ENCODE data around the gene CLDN16. TPM values are rescaled to one million over a fixed set of nuclear protein-coding genes. Genes with fewer than 3 reads are reported as not detected.

Gene CLDN16
- total and polyA plus RNA-seq, 2 experiments from 2014 or later: 0.11 TPM; not detected in 1

DNA sequence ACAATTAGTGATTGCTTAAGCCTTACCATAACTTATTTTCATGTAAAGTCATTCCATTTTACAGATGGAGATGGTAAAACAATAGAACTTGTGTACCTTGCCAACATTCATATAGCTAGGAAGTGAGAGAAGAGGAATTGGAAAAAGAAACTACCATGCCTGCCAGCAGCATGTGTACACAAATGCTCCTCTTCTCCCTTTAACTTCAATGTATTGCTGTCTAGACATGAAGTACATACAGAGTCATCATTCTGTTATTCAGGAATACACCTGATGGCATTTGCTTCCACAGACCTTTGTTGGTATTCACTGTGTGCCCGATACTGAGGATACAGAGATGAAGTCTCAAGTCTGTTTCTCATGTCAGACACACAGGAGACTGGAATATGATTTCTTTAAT is 68.8 kb downstream of the CLDN16 start:
- in situ Hi-C loops (cut with MboI): no loop called here
- TF ChIP-seq EZH2phosphoT487 (IDR thresholded peaks at IDR 0.05; ENCODE audit: insufficient read depth, low read depth): no peak
- TF ChIP-seq EZH2 (IDR thresholded peaks at IDR 0.05; ENCODE audit: insufficient read depth, poor library complexity, severe bottlenecking): no peak
- no peak overlapping the region for H3K27ac ChIP-seq

DNA sequence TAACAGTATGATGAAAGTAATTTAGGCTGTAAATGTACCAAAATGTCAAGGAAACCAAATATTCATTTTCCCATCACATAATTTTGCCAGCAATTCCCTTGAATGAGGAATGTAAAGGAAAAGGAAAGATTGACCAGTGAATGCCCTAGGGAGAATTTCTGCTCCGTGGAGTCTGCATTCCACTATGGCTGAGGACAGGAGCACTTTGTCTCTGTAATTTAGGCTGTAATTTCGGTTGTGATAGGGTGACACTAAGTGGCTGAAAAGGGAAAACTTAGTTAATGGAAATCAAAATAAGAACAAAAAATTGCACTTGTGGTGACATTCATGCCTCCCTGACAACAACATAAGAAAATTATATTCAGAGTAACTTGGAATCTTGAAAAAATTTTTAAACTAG is 70.1 kb downstream of the CLDN16 start:
- no peak overlapping the region for H3K27ac ChIP-seq
- no peaks in the 10 kb centered on the region for H3K4me1 ChIP-seq (ENCODE audit: insufficient read depth)
- no peaks in the 10 kb centered on the region for H3K9me3 ChIP-seq (ENCODE audit: low read depth)
- H3K36me3 ChIP-seq (ENCODE audit: low read depth): no peaks in the 10 kb centered on the region
- DNase-seq: peak; percentile 12
- H3K9me2 ChIP-seq (ENCODE audit: insufficient read depth): no peaks in the 10 kb centered on the region
- WGBS, 2 experiments (ENCODE audit: low coverage in 1 of 2, low lambda C conversion rate in 2 of 2, missing lambda C conversion rate in 2 of 2): 8 to 16% methylated on average over 2 of the region's 2 CpGs
- peak overlapping the region; percentile 52 for H2AFZ ChIP-seq
- no peak overlapping the region for H3K4me3 ChIP-seq
- TF ChIP-seq EZH2phosphoT487 (IDR thresholded peaks at IDR 0.05; ENCODE audit: insufficient read depth, low read depth): no peak
- no peak for TF ChIP-seq EZH2 (IDR thresholded peaks at IDR 0.05; ENCODE audit: insufficient read depth, poor library complexity, severe bottlenecking)
- no peaks in the 10 kb centered on the region for H3K79me2 ChIP-seq (ENCODE audit: insufficient read depth)
- H3K4me2 ChIP-seq (ENCODE audit: unreplicated experiment): no peak overlapping the region
- in situ Hi-C loops (cut with MboI): no loop called here
- no peaks in the 10 kb centered on the region for H4K20me1 ChIP-seq (ENCODE audit: insufficient read depth)
- H3K9ac ChIP-seq: no peak overlapping the region
- no peaks in the 10 kb centered on the region for H3F3A ChIP-seq (ENCODE audit: insufficient read depth)
- H3K27me3 ChIP-seq (replicated peaks; ENCODE audit: insufficient read depth): no peaks in the 10 kb centered on the region

More for the DNA sequence above, 68.8 kb downstream of the CLDN16 start:
- 100% methylated on average over 1 of the region's 1 CpG for WGBS, 2 experiments (ENCODE audit: low coverage in 1 of 2, low lambda C conversion rate in 2 of 2, missing lambda C conversion rate in 2 of 2)
- no peak overlapping the region for H3K4me2 ChIP-seq (ENCODE audit: unreplicated experiment)
- no peak overlapping the region for H3K4me3 ChIP-seq
- H3K9ac ChIP-seq: no peak overlapping the region
- H3F3A ChIP-seq (ENCODE audit: insufficient read depth): no peaks in the 10 kb centered on the region
- H3K4me1 ChIP-seq (ENCODE audit: insufficient read depth): no peaks in the 10 kb centered on the region
- H4K20me1 ChIP-seq (ENCODE audit: insufficient read depth): no peaks in the 10 kb centered on the region
- no peaks in the 10 kb centered on the region for H3K27me3 ChIP-seq (replicated peaks; ENCODE audit: insufficient read depth)
- no peaks in the 10 kb centered on the region for H3K36me3 ChIP-seq (ENCODE audit: low read depth)
- no peaks in the 10 kb centered on the region for H3K9me2 ChIP-seq (ENCODE audit: insufficient read depth)
- no peak overlapping the region; the same call in 1 of the 2 replicates for H2AFZ ChIP-seq
- no peaks in the 10 kb centered on the region for H3K79me2 ChIP-seq (ENCODE audit: insufficient read depth)
- H3K9me3 ChIP-seq (ENCODE audit: low read depth): no peaks in the 10 kb centered on the region
- DNase-seq: no peak

Other genes with a start within 250 kb of the CLDN16 start
- 0.32 and 0.38 TPM in 2 replicates for gene CLDN1, start 65.7 kb upstream of the CLDN16 start, total RNA-seq (2014; rRNA removed; shearing (Covaris generic))
- gene CLDN1, start 65.7 kb upstream of the CLDN16 start, polyA plus RNA-seq (2016; fragmentation: Nextera tagmentation; extraction: Ambion mirVana): 0.19 and 0.28 TPM in 2 replicates
- gene TMEM207, start 61.7 kb downstream of the CLDN16 start, total RNA-seq (2014; rRNA removed; shearing (Covaris generic)): not detected in 2 replicates
- gene TMEM207, start 61.7 kb downstream of the CLDN16 start, polyA plus RNA-seq (2016; fragmentation: Nextera tagmentation; extraction: Ambion mirVana): not detected in 2 replicates
- gene IL1RAP, start 125.9 kb downstream of the CLDN16 start, total RNA-seq (2014; rRNA removed; shearing (Covaris generic)): 25.9 and 32.3 TPM in 2 replicates
- 17.0 and 17.5 TPM in 2 replicates for gene IL1RAP, start 125.9 kb downstream of the CLDN16 start, polyA plus RNA-seq (2016; fragmentation: Nextera tagmentation; extraction: Ambion mirVana)

Measured in GM23248 (cell line).